HEK293 (cell line): ENCODE measurements around the gene CCDC92B.
"Not testable (repeated sequence)": the region's sequence is repeated elsewhere in the genome, so short reads cannot be mapped to it uniquely, and the experiment has no call there.

Experiments
- CTCF ChIA-PET: fragments of 350-600 bp; formaldehyde crosslinking; extraction: SDS; loops from one replicate; lab custom pipeline; 2021; ENCODE audit warnings: antibody characterized with exemption; lab: Yijun Ruan, JAX
- POLR2A ChIA-PET: fragments of 300-600 bp; formaldehyde crosslinking; extraction: SDS; loops from one replicate; lab custom pipeline; 2020; ENCODE audit warnings: antibody characterized with exemption, inconsistent platforms; lab: Yijun Ruan, JAX
- H3K27ac ChIP-seq: fragments of 200-500 bp; sonication (Bioruptor generic); 2 replicates; pipeline ENCODE4 v1.5.1; 2014; ENCODE audit warnings: low read depth, low read length, control low read depth, inconsistent platforms; ENCODE audit errors: extremely low read depth
- H3K36me3 ChIP-seq, 2 experiments: fragments of 200-500 bp in 1 of 2; sonication (Bioruptor generic) in 1 of 2; 1 replicate in 1 of 2; 2 replicates in 1 of 2; pipeline ENCODE4 v1.5.1; 2014 to 2017; ENCODE audit warnings: inconsistent platforms in 2 of 2, low read length in 2 of 2; ENCODE audit not compliant: control insufficient read depth in 2 of 2, insufficient read depth in 1 of 2
- H3K4me1 ChIP-seq: fragments of 200-500 bp; sonication (Bioruptor generic); 2 replicates; pipeline ENCODE4 v1.5.1; 2014; ENCODE audit warnings: mild to moderate bottlenecking, low read length, inconsistent platforms; ENCODE audit not compliant: control insufficient read depth, insufficient read depth
- H3K4me3 ChIP-seq: 2 replicates; pipeline ENCODE4 v1.5.1; 2011; ENCODE audit warnings: low read depth, mild to moderate bottlenecking, control low read depth, low read length, moderate library complexity
- H3K9me3 ChIP-seq: fragments of 200-500 bp; sonication (Bioruptor generic); 2 replicates; pipeline ENCODE4 v1.5.1; 2014; ENCODE audit warnings: low read depth, low read length, inconsistent platforms; ENCODE audit not compliant: control insufficient read depth, insufficient read depth
- FEZF1 ChIP-seq: fragments of 450-650 bp; formaldehyde crosslinking; IDR thresholded peaks from 2 replicates; pipeline ENCODE4 v1.5.1; 2016; ENCODE audit warnings: missing biosample characterization, missing genetic modification characterization
- MEIS1 ChIP-seq: sonication (generic); formaldehyde crosslinking; IDR thresholded peaks from 2 replicates; pipeline ENCODE4 v1.8.1; 2022; ENCODE audit warnings: missing genetic modification reagents, mild to moderate bottlenecking, borderline replicate concordance
- OVOL3 ChIP-seq: fragments of 450-650 bp; formaldehyde crosslinking; IDR thresholded peaks from 2 replicates; pipeline ENCODE4 v1.5.1; 2016; ENCODE audit warnings: missing biosample characterization, missing genetic modification characterization
- PRDM4 ChIP-seq: fragments of 450-650 bp; formaldehyde crosslinking; IDR thresholded peaks from 2 replicates; pipeline ENCODE4 v1.5.1; 2017; ENCODE audit warnings: missing biosample characterization, missing genetic modification characterization
- ZBTB17 ChIP-seq: fragments of 450-650 bp; formaldehyde crosslinking; IDR thresholded peaks from 2 replicates; pipeline ENCODE4 v1.5.1; 2016; ENCODE audit warnings: missing biosample characterization, missing genetic modification characterization
- ZNF121 ChIP-seq: fragments of 450-650 bp; formaldehyde crosslinking; IDR thresholded peaks from 2 replicates; pipeline ENCODE4 v1.5.1; 2016; ENCODE audit warnings: missing biosample characterization, missing genetic modification characterization
- ZNF221 ChIP-seq: fragments of 450-650 bp; formaldehyde crosslinking; IDR thresholded peaks from 2 replicates; pipeline ENCODE4 v1.5.1; 2017; ENCODE audit warnings: missing biosample characterization, missing genetic modification characterization, borderline replicate concordance
- ZNF223 ChIP-seq: fragments of 450-650 bp; formaldehyde crosslinking; IDR thresholded peaks from 2 replicates; pipeline ENCODE4 v1.5.1; 2016; ENCODE audit warnings: missing biosample characterization, missing genetic modification characterization
- ZNF239 ChIP-seq: fragments of 450-650 bp; formaldehyde crosslinking; IDR thresholded peaks from 2 replicates; pipeline ENCODE4 v1.5.1; 2016; ENCODE audit warnings: missing biosample characterization, missing genetic modification characterization
- ZNF354C ChIP-seq: fragments of 450-650 bp; formaldehyde crosslinking; IDR thresholded peaks from 2 replicates; pipeline ENCODE4 v1.5.1; 2016; ENCODE audit warnings: missing biosample characterization, missing genetic modification characterization, low read depth, borderline replicate concordance
- ZNF366 ChIP-seq: fragments of 450-650 bp; formaldehyde crosslinking; conservative IDR thresholded peaks from 2 replicates; pipeline ENCODE4 v1.5.1; 2016; ENCODE audit warnings: missing biosample characterization, missing genetic modification characterization
- ZNF433 ChIP-seq: fragments of 450-650 bp; formaldehyde crosslinking; IDR thresholded peaks from 2 replicates; pipeline ENCODE4 v1.5.1; 2016; ENCODE audit warnings: missing biosample characterization, missing genetic modification characterization, low read depth
- ZNF626 ChIP-seq: fragments of 450-650 bp; sonication (Bioruptor Pico); formaldehyde crosslinking; IDR thresholded peaks from 2 replicates; pipeline ENCODE4 v1.5.1; 2018; ENCODE audit warnings: missing biosample characterization, missing genetic modification characterization, inconsistent platforms
- ZNF645 ChIP-seq: fragments of 450-650 bp; formaldehyde crosslinking; IDR thresholded peaks from 2 replicates; pipeline ENCODE4; 2016; ENCODE audit warnings: missing biosample characterization, missing genetic modification characterization
- ZNF664 ChIP-seq: fragments of 450-650 bp; formaldehyde crosslinking; IDR thresholded peaks from 2 replicates; pipeline ENCODE4 v1.5.1; 2016; ENCODE audit warnings: missing biosample characterization, missing genetic modification characterization

Gene CCDC92B

GRCh38 chr17:2681650-2682049 lies 67.8 kb downstream of the CCDC92B start (continued):
- TF ChIP-seq ZNF221 (tag by site-specific recombination) (no peak), ZNF433 (no peak), ZNF354C (tag by site-specific recombination) (no peak), ZNF239 (tag by site-specific recombination) (no peak), FEZF1 (no peak), MEIS1 (CRISPR knock-in tag) (no peak), OVOL3 (tag by site-specific recombination) (no peak), PRDM4 (tag by site-specific recombination) (no peak), ZNF223 (no peak), ZNF645 (no peak)
- TF ChIP-seq, all 188 proteins: peak for 0

GRCh38 chr17:2680961-2681360 lies 68.5 kb downstream of the CCDC92B start:
- CTCF ChIA-PET: interaction anchor here (0.6 kb wide), 1 partner anchor 265 kb away, joined by 3 read pairs; no protein-coding TSS in a partner anchor
- TF ChIP-seq ZNF645: no peak
- no peak for TF ChIP-seq ZNF626 (tag by site-specific recombination)
- TF ChIP-seq ZNF664 (tag by site-specific recombination): peak; percentile 59
- TF ChIP-seq ZNF121 (tag by site-specific recombination): peak; percentile 72
- TF ChIP-seq, all 188 proteins: peak for 2
- POLR2A ChIA-PET: no interaction called here
- H3K4me3 ChIP-seq: no peak overlapping the region
- H3K9me3 ChIP-seq: no peaks in the 10 kb centered on the region
- no peaks in the 10 kb centered on the region for H3K4me1 ChIP-seq
- peaks cover 61 to 82% of the 10 kb centered on the region in 2 experiments for H3K36me3 ChIP-seq
- H3K27ac ChIP-seq: no peak overlapping the region

GRCh38 chr17:2679247-2679646 lies 70.2 kb downstream of the CCDC92B start:
- H3K4me1 ChIP-seq, H3K27ac ChIP-seq, CTCF ChIA-PET, POLR2A ChIA-PET, H3K4me3 ChIP-seq, H3K9me3 ChIP-seq: not testable (repeated sequence)
- H3K36me3 ChIP-seq: peaks cover 78 to 92% of the 10 kb centered on the region in 2 experiments
- TF ChIP-seq ZBTB17 (tag by site-specific recombination) (peak; percentile 98), ZNF366 (peak; percentile 96)
